A673 (cell line): ENCODE data around the gene PCK1.

Experiments used
- EZH2 ChIP-seq: fragments of 200-600 bp; sonication (generic); IDR thresholded peaks from 2 replicates; pipeline ENCODE4 v1.6.1; 2017; ENCODE audit warnings: borderline replicate concordance, low read depth, mild to moderate bottlenecking, mixed read lengths, antibody characterized with exemption, low read length; ENCODE audit not compliant: poor library complexity, severe bottlenecking
- TF ChIP-seq, protein P1 (sequence below): fragments of 300-800, 200-600 bp; sonication (generic); conservative IDR thresholded peaks from 2 replicates; pipeline ENCODE4 v1.5.1; 2017; ENCODE audit warnings: low read depth, mild to moderate bottlenecking, antibody characterized with exemption, low read length, moderate library complexity, mixed read lengths

DNA sequence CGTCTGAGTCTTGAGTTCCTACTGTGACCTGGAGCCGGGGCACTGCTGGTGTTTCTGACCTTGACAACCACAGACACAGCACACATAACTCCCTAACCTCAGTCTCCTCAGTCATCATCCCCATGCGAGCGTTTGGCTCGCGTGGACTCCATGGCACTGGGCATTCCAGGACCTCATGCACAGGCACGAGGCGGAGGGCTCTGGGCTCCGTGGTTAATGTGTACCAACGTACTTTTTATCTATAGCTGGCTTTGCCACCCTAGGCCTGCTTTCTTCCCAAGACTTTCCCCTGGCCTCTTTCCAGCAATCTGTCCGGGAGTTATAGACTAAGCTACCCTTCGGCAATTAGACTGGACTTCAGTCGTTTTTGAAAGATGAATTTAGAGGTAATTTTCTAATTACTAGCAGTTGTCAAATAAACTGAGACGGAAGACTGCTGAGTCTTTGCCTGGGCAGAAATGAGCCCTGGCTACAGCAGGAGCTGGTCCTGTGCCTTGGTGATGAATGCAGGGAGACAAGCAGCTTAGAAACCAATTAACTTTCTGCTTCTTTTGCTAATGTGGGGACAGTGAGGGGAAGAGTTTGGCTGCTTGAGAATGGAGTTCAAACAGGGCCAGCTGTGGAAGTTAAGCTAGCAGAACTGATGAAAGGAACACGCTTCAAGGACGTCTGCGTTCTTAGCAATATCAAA, 19.9 kb upstream of the PCK1 start:
- no peak for TF ChIP-seq EZH2
- TF ChIP-seq, protein P1, sequence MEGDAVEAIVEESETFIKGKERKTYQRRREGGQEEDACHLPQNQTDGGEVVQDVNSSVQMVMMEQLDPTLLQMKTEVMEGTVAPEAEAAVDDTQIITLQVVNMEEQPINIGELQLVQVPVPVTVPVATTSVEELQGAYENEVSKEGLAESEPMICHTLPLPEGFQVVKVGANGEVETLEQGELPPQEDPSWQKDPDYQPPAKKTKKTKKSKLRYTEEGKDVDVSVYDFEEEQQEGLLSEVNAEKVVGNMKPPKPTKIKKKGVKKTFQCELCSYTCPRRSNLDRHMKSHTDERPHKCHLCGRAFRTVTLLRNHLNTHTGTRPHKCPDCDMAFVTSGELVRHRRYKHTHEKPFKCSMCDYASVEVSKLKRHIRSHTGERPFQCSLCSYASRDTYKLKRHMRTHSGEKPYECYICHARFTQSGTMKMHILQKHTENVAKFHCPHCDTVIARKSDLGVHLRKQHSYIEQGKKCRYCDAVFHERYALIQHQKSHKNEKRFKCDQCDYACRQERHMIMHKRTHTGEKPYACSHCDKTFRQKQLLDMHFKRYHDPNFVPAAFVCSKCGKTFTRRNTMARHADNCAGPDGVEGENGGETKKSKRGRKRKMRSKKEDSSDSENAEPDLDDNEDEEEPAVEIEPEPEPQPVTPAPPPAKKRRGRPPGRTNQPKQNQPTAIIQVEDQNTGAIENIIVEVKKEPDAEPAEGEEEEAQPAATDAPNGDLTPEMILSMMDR, result no peak
